Activated CD4-positive, alpha-beta T cell treated with anti-CD3 and anti-CD28 coated beads, Interleukin-2, amount 50 U/mL, for 4 hours (primary cell): Measurements from ENCODE around the gene HS6ST3.

Experiments
- DNase-seq, 2 experiments: peaks; one replicate each; pipeline ENCODE4 v3.0.0-alpha.2; 2020

The HS6ST3 gene

DNA sequence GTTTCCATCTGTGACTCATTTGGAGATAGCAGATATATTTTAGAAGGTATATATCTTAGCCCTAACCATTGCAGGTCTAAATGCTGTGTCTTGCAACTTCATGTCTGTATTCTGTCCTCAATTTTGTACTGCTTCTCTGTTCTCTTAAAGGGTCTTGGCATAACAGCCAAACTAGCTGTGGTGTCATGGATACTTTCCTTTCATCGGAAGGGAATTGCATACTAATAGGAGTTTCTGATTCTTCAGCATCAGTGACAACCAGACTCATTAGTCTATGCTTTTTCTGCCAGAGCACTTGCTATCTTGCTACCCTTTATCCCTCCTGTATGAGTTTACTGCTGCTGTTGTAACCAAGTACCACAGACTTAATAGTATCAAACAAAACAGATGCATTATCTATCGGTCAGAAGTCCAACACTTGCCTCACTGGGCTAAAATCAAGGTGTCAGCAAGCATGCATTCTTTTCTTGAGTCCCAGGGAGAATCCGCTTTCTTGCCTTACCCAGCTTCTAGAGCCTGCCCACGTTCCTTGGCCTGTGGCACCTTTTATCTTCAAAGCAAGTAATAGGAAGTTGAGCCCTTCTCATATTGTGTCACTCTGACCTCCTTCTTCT, 253.1 kb downstream of the HS6ST3 start:
- DNase-seq, result no peak

DNA sequence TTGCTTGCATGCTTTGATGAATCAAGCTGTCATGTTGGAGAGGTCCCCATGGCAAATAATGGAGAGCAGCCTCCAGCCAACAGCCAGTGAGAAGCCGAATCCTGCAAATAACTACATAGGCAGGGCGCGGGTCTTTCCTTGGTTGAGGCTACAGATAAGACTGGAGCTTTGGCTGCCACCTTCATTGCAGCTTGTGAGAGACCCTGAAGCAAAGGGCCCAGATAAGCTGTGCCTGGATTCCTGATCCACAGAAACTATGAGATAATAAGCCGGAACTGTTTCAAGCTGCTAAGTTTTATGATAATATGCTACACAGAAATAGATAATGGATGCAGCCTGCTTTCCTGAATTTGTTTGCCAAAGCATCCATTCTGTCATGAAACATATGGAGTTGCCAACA, 257.0 kb downstream of the HS6ST3 start:
- no peak for DNase-seq

DNA sequence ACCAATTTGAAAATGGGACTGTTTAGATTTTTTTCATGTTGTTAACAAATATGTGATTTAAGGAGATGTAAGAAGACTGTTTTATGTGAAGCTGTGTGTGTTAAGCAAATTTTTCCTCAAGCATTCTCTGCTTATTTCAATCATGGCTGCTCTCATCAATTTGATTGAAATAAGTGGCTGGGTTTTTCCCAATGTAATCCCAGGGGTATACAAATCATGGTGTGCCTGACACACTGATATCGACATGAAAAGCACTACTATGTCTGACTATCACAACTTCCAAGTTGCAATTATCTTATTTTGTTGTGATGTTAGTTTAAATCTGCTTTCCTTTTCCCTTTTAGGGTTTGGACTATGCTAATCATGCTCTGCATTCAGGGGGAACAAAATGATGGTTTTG, 283.7 kb downstream of the HS6ST3 start:
- DNase-seq, result no peak

DNA sequence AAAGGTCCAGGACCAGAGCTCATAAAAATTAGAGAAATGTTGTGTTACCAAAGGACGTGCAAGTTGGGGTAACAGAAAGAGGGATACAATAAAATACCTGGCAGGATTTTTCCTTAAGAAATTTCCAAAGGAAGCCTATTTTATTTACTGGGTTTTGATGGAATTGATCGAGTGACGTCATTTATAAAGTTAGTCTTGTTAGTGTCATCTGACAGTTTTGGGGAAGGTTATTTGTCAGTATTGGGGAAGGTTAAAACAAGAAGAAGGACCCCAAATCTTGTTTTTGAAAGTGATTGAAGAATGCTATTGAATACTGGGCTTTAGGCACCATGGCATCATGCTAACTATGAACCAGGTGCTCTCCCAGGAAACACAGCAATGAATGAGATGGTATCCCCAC, 287.9 kb downstream of the HS6ST3 start:
- DNase-seq, result no peak

DNA sequence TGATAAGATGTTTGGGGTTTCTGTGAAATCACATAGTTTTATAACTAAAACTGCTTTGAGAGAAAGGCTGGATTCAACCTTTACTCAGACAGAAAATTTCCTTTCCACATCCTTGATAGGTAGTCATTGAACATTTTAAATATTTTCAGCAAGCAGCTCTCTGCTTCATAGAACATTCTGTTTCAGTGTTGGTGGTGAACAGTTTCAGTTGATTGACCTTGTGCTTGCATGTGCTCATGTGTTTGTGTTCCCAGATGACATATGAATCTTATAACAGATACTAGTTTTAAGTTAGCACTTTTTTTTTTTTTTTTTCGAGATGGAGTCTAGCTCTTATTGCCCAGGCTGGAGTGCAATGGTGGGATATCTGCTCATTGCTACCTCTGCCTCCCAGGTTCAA, 290.1 kb downstream of the HS6ST3 start:
- no peak for DNase-seq

DNA sequence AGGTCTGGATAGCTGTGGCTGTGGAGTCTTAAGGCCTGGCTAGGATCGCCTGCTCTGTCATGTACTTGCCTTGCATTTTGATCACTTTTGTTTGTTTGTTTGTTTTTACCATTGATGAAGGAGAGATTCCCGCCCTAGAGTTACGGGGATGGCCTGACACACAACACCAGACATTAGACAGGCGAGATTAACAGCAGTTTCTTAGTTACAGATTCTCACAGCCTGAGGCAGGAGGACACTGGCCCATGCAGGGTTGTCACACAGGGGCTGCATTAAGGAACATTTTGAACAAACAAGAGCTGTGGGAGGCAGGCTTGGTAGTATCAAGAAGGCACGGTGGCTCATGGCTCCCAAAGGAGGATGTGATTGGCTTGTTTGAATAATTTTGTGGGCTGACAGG, 291.8 kb downstream of the HS6ST3 start:
- no peak for DNase-seq

DNA sequence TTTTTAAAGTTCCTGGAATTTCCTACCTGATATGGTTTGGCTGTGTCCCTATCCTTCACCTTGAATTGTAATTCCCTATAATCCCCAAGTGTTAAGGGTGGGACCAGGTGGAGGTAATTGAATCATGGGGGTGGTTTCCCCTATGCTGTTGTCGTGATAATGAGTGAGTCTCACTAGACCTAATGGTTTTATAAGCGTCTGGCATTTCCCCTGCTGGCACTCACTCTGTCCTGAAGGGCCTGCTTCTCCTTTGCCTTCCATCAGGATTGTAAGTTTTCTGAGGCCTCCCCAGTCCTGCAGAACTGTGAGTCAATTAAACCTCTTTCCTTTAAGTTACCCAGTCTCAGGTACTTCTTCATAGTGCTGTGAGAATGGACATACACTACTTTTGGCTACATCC, 298.7 kb downstream of the HS6ST3 start:
- no peak for DNase-seq

DNA sequence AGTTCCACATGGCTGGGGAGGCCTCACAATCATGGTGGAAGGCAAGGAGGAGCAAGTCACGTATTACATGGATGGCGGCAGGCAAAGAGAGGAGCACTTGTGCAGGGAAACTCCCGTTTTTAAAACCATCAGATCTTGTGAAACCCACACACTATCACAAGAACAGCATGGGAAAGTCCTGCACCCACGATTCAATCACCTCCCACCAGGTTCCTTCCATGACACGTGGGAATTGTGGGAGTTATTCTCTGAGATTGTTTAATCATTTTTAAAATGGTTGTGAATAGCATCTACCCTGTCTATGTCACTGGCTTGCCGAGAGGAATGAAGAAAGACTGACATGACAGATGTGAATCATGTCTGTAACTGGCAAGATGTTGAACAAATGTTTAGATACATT, 301.7 kb downstream of the HS6ST3 start:
- no peak for DNase-seq

DNA sequence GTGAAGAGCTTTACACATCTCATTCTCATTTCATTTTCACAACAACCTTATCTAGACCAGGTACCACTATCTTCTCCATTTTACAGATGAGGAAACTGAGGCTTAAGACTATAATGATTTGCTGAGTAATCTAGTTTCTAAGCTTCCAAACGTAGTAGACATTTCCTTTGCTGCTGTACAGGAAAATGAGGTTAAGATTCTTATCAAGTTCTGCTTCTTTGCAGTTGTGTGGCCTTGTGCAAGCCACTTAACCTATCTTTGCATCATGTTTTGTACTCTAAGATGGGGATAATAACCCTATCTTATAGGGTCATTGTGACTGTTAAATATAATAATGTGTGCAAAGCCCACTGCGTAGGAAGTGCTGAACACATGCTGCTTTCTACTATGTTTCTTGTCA, 307.9 kb downstream of the HS6ST3 start:
- DNase-seq, result no peak

DNA sequence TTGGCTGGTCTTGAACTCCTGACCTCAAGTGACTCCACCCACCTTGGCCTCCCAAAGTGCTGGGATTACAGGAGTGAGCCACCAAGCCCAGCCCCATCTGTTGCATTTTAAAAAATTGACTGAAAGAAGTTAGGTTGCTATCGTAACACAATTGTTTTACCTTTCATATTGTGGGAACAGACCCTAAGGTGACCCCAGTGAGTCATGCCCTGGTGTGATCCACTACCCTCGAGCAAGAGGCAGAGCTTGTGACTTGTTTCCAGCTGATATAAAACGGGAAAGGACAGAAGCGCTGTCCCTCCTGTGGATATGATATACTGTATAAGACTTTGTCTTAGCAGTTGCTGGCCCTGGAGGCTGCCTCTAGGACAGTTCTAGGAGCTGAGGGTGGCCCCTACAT, 308.6 kb downstream of the HS6ST3 start:
- DNase-seq, result no peak

DNA sequence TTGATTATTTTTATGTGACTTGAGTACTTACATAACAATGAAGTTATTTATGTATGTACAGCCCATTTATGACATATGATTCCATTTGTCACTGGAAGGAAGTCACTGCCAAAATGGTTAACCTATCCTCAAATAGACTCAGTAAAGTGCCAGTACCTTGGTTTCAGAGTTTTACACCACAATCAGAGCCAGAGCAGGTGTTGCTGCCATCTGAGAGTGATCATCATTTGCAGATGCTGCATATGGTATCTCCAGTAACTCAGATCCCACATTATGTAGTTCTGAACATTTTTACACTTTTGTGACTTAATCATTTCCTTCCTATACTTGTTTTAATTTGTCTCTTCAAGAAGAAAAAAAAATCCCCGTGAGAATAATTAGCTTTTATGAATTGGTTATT, 313.3 kb downstream of the HS6ST3 start:
- no peak for DNase-seq

DNA sequence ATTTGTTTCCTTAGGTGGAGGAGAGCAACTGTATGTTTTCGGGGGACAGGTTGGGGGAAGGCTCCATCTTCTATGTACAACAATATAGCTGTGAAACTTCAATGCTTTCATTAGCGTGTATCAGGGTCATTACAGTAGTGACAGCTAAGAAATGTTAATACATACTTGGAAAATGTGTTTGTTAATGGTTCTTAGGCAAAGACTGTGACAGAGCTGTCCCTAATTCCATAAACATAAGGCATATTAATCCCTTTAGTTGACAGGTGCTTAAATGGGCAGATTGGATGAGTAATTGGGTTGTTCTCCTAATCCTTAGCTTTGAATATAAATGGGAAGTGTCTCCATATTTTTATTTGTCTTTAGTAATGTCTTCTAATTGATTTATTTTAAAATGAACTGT, 313.7 kb downstream of the HS6ST3 start:
- DNase-seq, result no peak

DNA sequence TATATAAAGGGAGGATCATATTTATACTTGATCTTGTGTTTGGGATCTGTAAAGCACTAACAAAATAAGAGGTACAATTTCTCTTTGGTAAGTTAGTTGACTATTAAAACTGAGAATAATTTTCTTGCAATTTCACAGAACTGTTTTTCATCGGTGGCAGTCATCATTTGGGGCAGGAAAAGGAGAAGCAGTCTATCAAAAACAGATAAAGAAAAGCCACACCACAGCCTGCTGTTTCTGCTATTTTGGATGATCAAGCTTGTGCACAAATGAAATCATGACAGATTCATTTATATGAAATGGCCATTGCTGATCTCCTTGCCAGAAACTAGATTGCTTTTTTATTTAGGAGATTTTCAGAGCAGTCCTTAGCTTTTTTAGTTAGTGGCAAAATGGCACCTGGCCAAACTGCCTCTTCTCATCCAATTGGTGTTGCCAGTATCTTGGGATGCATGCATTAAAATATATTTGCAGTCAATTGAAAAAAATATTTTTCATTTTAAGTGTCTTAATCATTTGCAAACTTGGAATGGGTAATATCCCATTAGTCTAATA, 326.0 kb downstream of the HS6ST3 start:
- DNase-seq, result no peak

DNA sequence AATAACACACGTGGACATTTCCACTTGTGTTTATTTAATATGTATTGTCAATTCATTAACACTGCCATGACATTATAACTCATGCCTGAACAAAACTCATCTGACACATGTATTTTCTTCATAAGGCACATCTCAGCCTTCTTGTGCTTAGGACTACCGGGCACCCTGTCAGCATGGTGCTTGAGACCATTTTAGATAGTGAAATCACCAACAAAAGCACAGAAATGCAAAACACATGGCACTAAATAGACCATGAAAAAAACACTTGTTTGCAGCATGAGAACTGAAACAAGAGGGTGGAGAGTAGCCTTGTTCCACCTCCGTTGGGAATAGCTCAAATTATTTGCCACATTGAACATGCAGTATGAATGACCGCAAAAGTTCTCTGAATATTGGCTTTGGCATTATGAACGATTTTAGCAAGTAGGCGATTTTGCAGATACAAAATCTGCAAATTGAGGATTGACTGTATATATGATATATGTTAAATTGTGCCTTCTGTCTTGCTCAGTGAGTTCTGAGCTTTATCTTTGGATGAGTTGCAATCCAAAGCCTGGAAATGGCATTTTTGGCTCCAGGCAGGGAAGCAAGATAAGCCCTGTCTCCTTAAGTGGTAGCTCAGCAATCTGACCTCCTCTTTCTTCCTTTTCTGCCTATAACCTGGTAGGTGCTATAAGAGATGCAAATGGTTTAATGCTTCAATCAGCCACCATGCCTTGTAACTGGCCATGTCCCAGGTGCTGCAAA, 328.2 kb downstream of the HS6ST3 start:
- DNase-seq, result no peak

DNA sequence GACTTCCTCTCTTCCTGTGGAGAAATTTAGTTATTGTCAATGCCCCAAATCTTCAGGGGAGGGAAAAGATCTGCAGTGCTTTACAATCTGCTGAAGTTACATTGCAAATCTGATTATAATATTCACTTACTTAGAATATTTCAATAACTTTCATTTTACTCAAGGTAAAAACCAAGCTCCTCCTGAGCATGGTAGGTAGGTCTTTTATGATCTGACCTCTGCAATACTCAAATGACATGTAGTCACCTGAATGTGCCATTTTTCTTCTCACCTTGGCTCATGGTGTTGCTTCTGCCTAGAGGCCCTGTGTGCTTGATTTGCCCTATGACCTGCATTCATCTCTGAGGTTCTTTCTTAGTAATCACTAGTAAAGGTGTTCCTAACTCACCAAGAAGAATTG, 331.4 kb downstream of the HS6ST3 start:
- no peak for DNase-seq

DNA sequence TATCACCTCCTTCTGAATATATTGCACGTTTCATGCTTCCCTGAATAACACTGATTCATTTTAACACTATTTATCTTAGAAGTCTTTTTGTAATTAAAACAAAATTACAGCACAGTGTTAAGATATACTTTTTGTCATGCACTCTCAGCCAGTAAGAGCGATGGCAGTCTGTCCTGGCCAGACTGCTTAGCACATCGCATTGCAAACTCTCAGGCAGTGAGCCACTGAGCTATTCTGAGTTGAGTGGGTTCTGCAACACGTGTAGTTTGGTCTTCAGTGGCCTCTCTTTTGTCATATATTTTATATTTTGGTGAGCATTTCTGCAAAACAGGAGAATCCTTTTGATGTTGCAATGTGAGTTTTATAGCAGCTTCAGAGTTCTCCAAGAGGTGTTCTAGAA, 332.1 kb downstream of the HS6ST3 start:
- DNase-seq, result no peak

DNA sequence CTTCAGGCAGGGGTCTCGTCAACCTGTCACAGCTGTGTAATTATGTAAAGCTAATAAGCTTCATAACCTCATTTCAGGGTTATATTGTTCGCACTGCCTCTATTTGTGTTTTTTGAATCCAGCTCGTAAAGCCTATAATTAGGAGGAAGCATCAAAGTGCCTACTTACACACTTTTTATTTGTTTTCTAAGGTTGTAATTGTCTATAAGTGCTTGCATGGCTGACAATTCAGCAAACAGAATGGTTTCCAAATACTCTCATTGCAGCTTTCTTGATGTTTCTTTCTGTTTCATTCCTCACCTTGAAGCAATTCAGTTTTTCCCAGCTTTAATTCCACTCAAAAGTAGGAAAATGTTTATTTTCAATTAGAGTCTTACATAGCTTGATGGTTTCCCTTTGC, 336.3 kb downstream of the HS6ST3 start:
- DNase-seq, result no peak

DNA sequence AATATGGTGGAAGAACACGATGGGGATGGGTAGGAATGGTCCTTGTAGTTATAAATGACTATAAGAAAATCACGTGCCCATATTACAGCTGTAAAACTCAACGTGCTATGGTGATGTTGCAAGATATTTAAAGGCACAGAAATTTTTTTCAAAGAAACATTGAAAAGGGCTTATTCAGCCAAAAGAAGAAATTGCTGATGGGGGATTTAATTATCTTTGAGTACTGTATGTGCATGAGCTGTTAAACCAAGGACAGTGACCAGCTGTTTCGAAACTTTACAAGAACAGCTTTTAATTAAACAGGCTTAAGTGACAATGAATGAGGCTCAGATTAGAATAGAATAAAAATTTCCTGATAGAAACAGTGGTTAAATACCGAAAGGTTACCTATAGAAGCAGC, 339.0 kb downstream of the HS6ST3 start:
- no peak for DNase-seq

DNA sequence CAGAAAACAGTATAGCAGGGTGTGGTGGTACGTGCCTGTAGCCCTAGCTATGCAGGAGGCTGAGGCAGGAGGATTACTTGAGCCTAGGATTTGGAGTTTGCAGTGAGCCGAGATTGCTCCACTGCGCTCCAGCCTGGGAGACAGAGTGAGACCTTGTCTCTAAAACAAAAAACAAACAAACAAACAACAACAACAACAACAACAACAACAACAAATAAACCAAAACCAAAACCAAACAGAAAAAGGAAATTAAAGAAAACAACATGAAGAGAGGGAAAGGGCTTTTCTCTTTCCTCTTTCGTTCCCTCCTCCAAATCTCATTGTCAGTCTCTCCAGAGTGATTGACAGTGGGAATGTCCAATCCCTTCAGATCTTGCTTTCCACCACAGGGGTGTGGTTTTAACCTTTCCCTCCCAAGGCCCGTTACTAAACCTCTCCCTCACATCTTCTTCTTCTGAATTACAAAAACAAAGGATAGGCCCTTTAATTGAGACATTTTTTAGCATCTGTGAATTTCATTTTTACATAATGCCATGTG, 341.2 kb downstream of the HS6ST3 start:
- no peak for DNase-seq

DNA sequence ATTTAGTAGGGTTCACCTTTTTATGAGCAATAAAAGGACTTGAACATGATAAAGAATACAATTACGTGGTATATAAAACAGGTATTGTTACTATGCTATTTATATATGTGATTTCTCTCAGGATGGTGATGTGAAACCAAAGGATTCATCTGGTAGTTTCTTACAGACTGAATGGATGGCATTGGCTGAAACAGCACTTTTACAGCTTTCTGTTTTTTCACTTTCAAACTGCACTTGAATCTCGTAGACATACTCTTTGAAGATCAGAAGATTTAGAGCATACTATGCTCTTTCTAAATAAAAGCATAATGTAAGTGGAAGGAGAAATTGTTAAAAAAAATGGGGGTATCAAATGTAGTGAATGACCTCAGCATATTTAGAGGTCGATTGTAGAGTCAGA, 354.8 kb downstream of the HS6ST3 start:
- DNase-seq, result no peak

DNA sequence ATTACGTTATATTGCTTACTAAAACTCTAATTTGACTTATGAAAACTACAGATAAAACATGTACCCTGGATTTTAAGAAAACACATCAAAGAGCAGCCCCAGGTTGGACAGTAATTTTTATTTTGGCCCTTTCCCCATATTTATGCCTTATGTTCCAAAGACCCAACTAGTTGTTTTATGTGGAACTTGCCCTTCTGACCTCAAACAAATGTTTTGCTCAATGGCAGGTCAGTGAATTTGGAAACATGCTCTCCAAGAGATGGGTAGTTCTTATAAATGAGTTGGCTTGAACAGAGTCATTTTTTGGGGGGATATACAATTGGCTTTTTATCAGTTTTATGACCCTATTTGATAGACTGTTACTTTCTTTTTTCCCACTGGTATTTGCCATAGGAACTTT, 360.0 kb downstream of the HS6ST3 start:
- no peak for DNase-seq

DNA sequence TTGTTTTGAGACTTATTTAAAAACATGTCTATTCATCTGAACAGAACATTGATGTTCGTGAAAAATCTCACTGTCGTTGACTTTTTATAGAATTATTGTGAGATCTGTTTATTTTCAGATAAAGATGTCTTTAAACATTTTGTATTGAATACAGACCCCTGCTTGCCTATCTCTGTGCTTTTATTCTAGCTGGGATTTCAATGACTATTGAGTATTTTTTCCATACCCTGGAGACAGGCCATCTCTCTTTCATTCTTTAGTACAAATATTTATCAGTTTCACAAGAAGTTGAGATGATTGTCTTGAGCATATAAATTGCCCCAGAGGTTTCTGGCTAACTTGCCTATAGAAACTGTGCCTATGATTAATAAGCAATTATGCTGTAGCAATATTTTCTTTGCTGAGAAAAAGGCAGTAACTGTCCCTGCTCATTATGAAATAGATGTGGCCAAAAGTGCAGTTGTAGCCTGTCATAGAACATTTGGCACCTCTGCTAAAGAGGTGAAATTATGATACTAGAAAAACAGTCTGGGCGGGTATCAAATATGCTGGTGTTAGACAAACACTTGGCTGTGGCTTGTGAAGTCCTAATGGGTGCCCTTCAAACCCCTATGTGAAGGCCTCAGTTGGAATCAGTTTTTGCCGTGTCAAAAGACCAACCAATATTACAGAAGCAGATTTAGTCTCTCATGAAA, 360.6 kb downstream of the HS6ST3 start:
- no peak for DNase-seq

DNA sequence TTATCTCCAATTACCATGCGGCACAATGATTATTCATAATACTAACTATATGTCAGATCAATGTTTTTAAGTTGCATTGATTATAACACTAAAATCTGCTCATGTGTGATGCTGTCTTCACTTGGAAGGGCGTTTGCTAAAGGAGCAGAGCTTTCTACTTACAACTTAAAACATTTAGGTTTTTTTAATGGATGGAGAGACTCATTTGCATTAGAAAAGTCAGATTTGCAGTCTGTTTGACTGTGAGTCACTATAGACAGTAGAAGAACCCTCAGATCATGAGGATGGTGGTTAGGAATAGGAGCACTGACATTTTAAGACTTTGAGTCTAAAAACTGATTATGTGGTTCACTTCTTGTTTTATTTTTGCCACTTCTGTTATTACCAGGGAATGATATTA, 364.6 kb downstream of the HS6ST3 start:
- DNase-seq, result no peak

DNA sequence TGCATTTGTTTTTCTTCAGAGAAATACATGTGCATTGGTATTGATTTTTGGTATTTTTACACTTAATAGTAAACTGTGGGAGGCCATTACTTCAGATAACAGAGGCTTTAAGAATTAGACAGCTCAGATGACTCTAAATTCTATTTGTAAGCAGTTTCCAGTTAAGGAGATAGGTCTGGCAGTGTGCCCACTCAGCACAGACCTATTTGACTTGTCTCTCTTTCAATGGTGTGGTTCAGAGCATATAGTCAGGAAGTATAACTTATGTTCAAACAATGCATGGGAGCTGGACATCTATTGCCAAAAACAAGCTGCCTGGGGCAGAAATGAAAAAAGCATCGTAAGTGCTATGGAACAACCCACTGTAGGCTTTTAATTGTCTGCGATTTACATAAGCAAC, 370.7 kb downstream of the HS6ST3 start:
- DNase-seq, result no peak
